ENCODE data around the gene ROBO1.

Gene ROBO1

GRCh38 chr3:78659386-78659987 is 1108.3 kb downstream of the ROBO1 start:
- no peaks in the 10 kb centered on the region for H3K4me1 Mint-ChIP-seq (ENCODE audit: low read depth in 2 of 2)
- no peaks in the 10 kb centered on the region for H3K36me3 Mint-ChIP-seq (ENCODE audit: insufficient read depth)
- no peak overlapping the region for H3K4me3 Mint-ChIP-seq
- no peak overlapping the region for H3K27ac Mint-ChIP-seq
- peaks cover 1 to 5% of the 10 kb centered on the region in 2 donors for H3K9me3 Mint-ChIP-seq
- H3K27me3 Mint-ChIP-seq: no peaks in the 10 kb centered on the region
- DNase-seq (no peak), ATAC-seq (replicated peaks) (no peak)

GRCh38 chr3:78647726-78648125 is 1120.1 kb downstream of the ROBO1 start:
- H3K9me3 Mint-ChIP-seq: peaks cover 14 to 30% of the 10 kb centered on the region in 2 donors
- ATAC-seq (replicated peaks) (no peak), DNase-seq (no peak)
- no peaks in the 10 kb centered on the region for H3K4me1 Mint-ChIP-seq (ENCODE audit: low read depth in 2 of 2)
- H3K4me3 Mint-ChIP-seq: no peak overlapping the region
- no peaks in the 10 kb centered on the region for H3K27me3 Mint-ChIP-seq
- H3K27ac Mint-ChIP-seq: no peak overlapping the region
- no peaks in the 10 kb centered on the region for H3K36me3 Mint-ChIP-seq (ENCODE audit: insufficient read depth)

GRCh38 chr3:78645628-78646310 is 1122.0 kb downstream of the ROBO1 start:
- no peaks in the 10 kb centered on the region for H3K36me3 Mint-ChIP-seq (ENCODE audit: insufficient read depth)
- no peaks in the 10 kb centered on the region for H3K4me1 Mint-ChIP-seq (ENCODE audit: low read depth in 2 of 2)
- no peak for DNase-seq
- H3K27me3 Mint-ChIP-seq: no peaks in the 10 kb centered on the region
- no peak overlapping the region for H3K27ac Mint-ChIP-seq
- no peak overlapping the region for H3K4me3 Mint-ChIP-seq
- no peak for ATAC-seq (replicated peaks)
- H3K9me3 Mint-ChIP-seq: peaks cover 18 to 34% of the 10 kb centered on the region in 2 donors

GRCh38 chr3:78644847-78645246 is 1123.0 kb downstream of the ROBO1 start:
- H3K4me3 Mint-ChIP-seq: no peak overlapping the region
- peaks cover 18 to 34% of the 10 kb centered on the region in 2 donors for H3K9me3 Mint-ChIP-seq
- H3K27ac Mint-ChIP-seq: no peak overlapping the region
- H3K4me1 Mint-ChIP-seq (ENCODE audit: low read depth in 2 of 2): no peaks in the 10 kb centered on the region
- no peak for ATAC-seq (replicated peaks)
- DNase-seq: no peak
- no peaks in the 10 kb centered on the region for H3K36me3 Mint-ChIP-seq (ENCODE audit: insufficient read depth)
- no peaks in the 10 kb centered on the region for H3K27me3 Mint-ChIP-seq

- Mint-ChIP-seq H3K27me3 (no peaks in the 10 kb centered on the region), H3K4me1 (ENCODE audit: low read depth in 2 of 2) (no peaks in the 10 kb centered on the region), H3K4me3 (no peak overlapping the region), H3K36me3 (ENCODE audit: insufficient read depth) (no peaks in the 10 kb centered on the region), H3K27ac (no peak overlapping the region), H3K9me3 (peaks cover 14 to 25% of the 10 kb centered on the region in 2 donors)
- ATAC-seq (replicated peaks) (no peak), DNase-seq (no peak)
Observed at GRCh38 chr3:78642226-78643035, 1125.4 kb downstream of the ROBO1 start.

GRCh38 chr3:78641703-78642102 is 1126.1 kb downstream of the ROBO1 start:
- no peak for DNase-seq
- Mint-ChIP-seq H3K4me1 (ENCODE audit: low read depth in 2 of 2) (no peaks in the 10 kb centered on the region), H3K27ac (no peak overlapping the region), H3K27me3 (no peaks in the 10 kb centered on the region), H3K9me3 (peaks cover 9 to 18% of the 10 kb centered on the region in 2 donors), H3K36me3 (ENCODE audit: insufficient read depth) (no peaks in the 10 kb centered on the region), H3K4me3 (no peak overlapping the region)
- ATAC-seq (replicated peaks): no peak

- no peak for ATAC-seq (replicated peaks)
- Mint-ChIP-seq H3K4me1 (ENCODE audit: low read depth in 2 of 2) (no peaks in the 10 kb centered on the region), H3K36me3 (ENCODE audit: insufficient read depth) (no peaks in the 10 kb centered on the region), H3K27ac (no peak overlapping the region), H3K27me3 (no peaks in the 10 kb centered on the region), H3K9me3 (peaks cover 0 to 6% of the 10 kb centered on the region in 2 donors), H3K4me3 (no peak overlapping the region)
- DNase-seq: no peak
Observed at GRCh38 chr3:78634316-78634715, 1133.5 kb downstream of the ROBO1 start.

GRCh38 chr3:78633626-78634025 is 1134.2 kb downstream of the ROBO1 start:
- DNase-seq (no peak), ATAC-seq (replicated peaks) (no peak)
- H3K4me3 Mint-ChIP-seq: no peak overlapping the region
- no peaks in the 10 kb centered on the region for H3K36me3 Mint-ChIP-seq (ENCODE audit: insufficient read depth)
- peaks cover under 1 to 6% of the 10 kb centered on the region in 2 donors for H3K9me3 Mint-ChIP-seq
- no peak overlapping the region for H3K27ac Mint-ChIP-seq
- H3K27me3 Mint-ChIP-seq: no peaks in the 10 kb centered on the region
- H3K4me1 Mint-ChIP-seq (ENCODE audit: low read depth in 2 of 2): no peaks in the 10 kb centered on the region

- no peaks in the 10 kb centered on the region for H3K36me3 Mint-ChIP-seq (ENCODE audit: insufficient read depth)
- ATAC-seq (replicated peaks): no peak
- no peaks in the 10 kb centered on the region for H3K4me1 Mint-ChIP-seq (ENCODE audit: low read depth in 2 of 2)
- H3K27me3 Mint-ChIP-seq: no peaks in the 10 kb centered on the region
- H3K4me3 Mint-ChIP-seq: no peak overlapping the region
- DNase-seq: no peak
- H3K27ac Mint-ChIP-seq: no peak overlapping the region
- peaks cover 2 to 6% of the 10 kb centered on the region in 2 donors for H3K9me3 Mint-ChIP-seq
Observed at GRCh38 chr3:78632925-78633553, 1134.8 kb downstream of the ROBO1 start.

- H3K4me3 Mint-ChIP-seq: no peak overlapping the region
- peaks cover 2 to 6% of the 10 kb centered on the region in 2 donors for H3K9me3 Mint-ChIP-seq
- no peaks in the 10 kb centered on the region for H3K36me3 Mint-ChIP-seq (ENCODE audit: insufficient read depth)
- H3K4me1 Mint-ChIP-seq (ENCODE audit: low read depth in 2 of 2): no peaks in the 10 kb centered on the region
- no peaks in the 10 kb centered on the region for H3K27me3 Mint-ChIP-seq
- H3K27ac Mint-ChIP-seq: no peak overlapping the region
- DNase-seq (no peak), ATAC-seq (replicated peaks) (no peak)
Observed at GRCh38 chr3:78629544-78629943, 1138.3 kb downstream of the ROBO1 start.

GRCh38 chr3:78621061-78621716 is 1146.6 kb downstream of the ROBO1 start:
- DNase-seq (no peak), ATAC-seq (replicated peaks) (no peak)
- Mint-ChIP-seq H3K4me3 (no peak overlapping the region), H3K27ac (no peak overlapping the region), H3K36me3 (ENCODE audit: insufficient read depth) (no peaks in the 10 kb centered on the region), H3K4me1 (ENCODE audit: low read depth in 2 of 2) (no peaks in the 10 kb centered on the region), H3K27me3 (no peaks in the 10 kb centered on the region), H3K9me3 (no peaks in the 10 kb centered on the region)

- no peak for ATAC-seq (replicated peaks)
- H3K27me3 Mint-ChIP-seq: no peaks in the 10 kb centered on the region
- no peaks in the 10 kb centered on the region for H3K36me3 Mint-ChIP-seq (ENCODE audit: insufficient read depth)
- no peaks in the 10 kb centered on the region for H3K4me1 Mint-ChIP-seq (ENCODE audit: low read depth in 2 of 2)
- no peak for DNase-seq
- H3K27ac Mint-ChIP-seq: no peak overlapping the region
- H3K4me3 Mint-ChIP-seq: no peak overlapping the region
- H3K9me3 Mint-ChIP-seq: peaks cover 0 to 4% of the 10 kb centered on the region in 2 donors
Observed at GRCh38 chr3:78614486-78614885, 1153.3 kb downstream of the ROBO1 start.

- DNase-seq: no peak
- H3K27ac Mint-ChIP-seq: no peak overlapping the region
- H3K4me1 Mint-ChIP-seq (ENCODE audit: low read depth in 2 of 2): no peaks in the 10 kb centered on the region
- no peak for ATAC-seq (replicated peaks)
- no peak overlapping the region for H3K4me3 Mint-ChIP-seq
- H3K9me3 Mint-ChIP-seq: peaks cover 0 to 4% of the 10 kb centered on the region in 2 donors
- no peaks in the 10 kb centered on the region for H3K27me3 Mint-ChIP-seq
- H3K36me3 Mint-ChIP-seq (ENCODE audit: insufficient read depth): no peaks in the 10 kb centered on the region
Observed at GRCh38 chr3:78613421-78613879, 1154.3 kb downstream of the ROBO1 start.
